HepG2 (cell line): ENCODE results near the gene SYT9. TPM values are rescaled to one million over a fixed set of nuclear protein-coding genes. Genes with fewer than 3 reads are reported as not detected.

Source experiments
- ATAC-seq: fragments of 200-7000 bp; cut with Tn5 transposase; 3 replicates; pipeline ENCODE4 v1.9.1; 2020; ENCODE audit warnings: mild to moderate bottlenecking, moderate library complexity
- BruUV-seq: library from RNA; stranded (reverse); fragments of 400-500 nt; replicated peaks from 2 replicates; lab custom pipeline; 2021; lab: Mats Ljungman, UMichigan
- CTCF ChIA-PET: fragments of 300-600 bp; formaldehyde crosslinking; extraction: SDS; loops from one replicate; lab custom pipeline; 2021; ENCODE audit warnings: low total read pairs, inconsistent platforms, low intra/inter-chr PET ratio; lab: Yijun Ruan, JAX
- POLR2A ChIA-PET: fragments of 350-600 bp; sonication (Branson Sonifier 250); formaldehyde crosslinking; loops from one replicate; lab custom pipeline; 2020; ENCODE audit warnings: antibody characterized with exemption, inconsistent platforms; lab: Yijun Ruan, JAX
- DNase-seq: peaks from one replicate; pipeline ENCODE4 v3.0.0-alpha.2; 2015; ENCODE audit warnings: low spot score
- FAIRE-seq: peaks from 3 replicates; lab custom pipeline; 2011; peaks lifted over from hg19 to GRCh38; lab: Jason Lieb, UNC
- H2AFZ ChIP-seq: one replicate; pipeline ENCODE4 v1.6.1; 2011; ENCODE audit warnings: low read length, inconsistent platforms
- H3K27ac ChIP-seq: fragments of 300-600 bp; 3 replicates; pipeline ENCODE4 v1.8.0; 2011; ENCODE audit warnings: mixed run types, mild to moderate bottlenecking, mixed read lengths, low read length, inconsistent platforms; ENCODE audit not compliant: insufficient read depth; ENCODE audit errors: extremely low read length
- H3K27me3 ChIP-seq, 2 experiments: fragments of 200-600 bp in 1 of 2; 2 replicates in 1 of 2; 3 replicates in 1 of 2; pipeline versions ENCODE4 v1.6.0 to v1.8.0; 2011; ENCODE audit warnings: low read length in 2 of 2, mild to moderate bottlenecking in 2 of 2, moderate library complexity in 2 of 2, inconsistent platforms in 1 of 2; ENCODE audit not compliant: insufficient read depth in 2 of 2, control insufficient read depth in 1 of 2
- H3K36me3 ChIP-seq, 2 experiments: fragments of 200-600 bp in 1 of 2; replicated peaks in 1 of 2; 2 replicates in 1 of 2; 3 replicates in 1 of 2; pipeline versions ENCODE4 v1.5.1 to v1.8.0; 2011; ENCODE audit warnings: low read length in 2 of 2, inconsistent platforms in 1 of 2; ENCODE audit not compliant: insufficient read depth in 2 of 2, control insufficient read depth in 1 of 2
- H3K4me1 ChIP-seq: 2 replicates; pipeline ENCODE4 v1.5.1; 2012; ENCODE audit warnings: low read length, inconsistent platforms; ENCODE audit not compliant: insufficient read depth
- H3K4me2 ChIP-seq: 2 replicates; pipeline ENCODE4 v1.6.0; 2011; ENCODE audit warnings: low read depth, low read length, inconsistent platforms
- H3K4me3 ChIP-seq, 3 experiments: fragments of 200-600 bp in 1 of 3; sonication (generic), shearing (Covaris generic) in 1 of 3; replicated peaks in 1 of 3; 2 replicates each; pipeline ENCODE4 v1.5.1; 2011 to 2016; ENCODE audit warnings: low read length in 3 of 3, inconsistent platforms in 2 of 3, low read depth in 2 of 3, mild to moderate bottlenecking in 2 of 3, control low read depth in 1 of 3, mixed read lengths in 1 of 3; ENCODE audit not compliant: insufficient read depth in 1 of 3
- H3K79me2 ChIP-seq: one replicate; pipeline ENCODE4 v1.6.1; 2011; ENCODE audit warnings: low read length, inconsistent platforms; ENCODE audit not compliant: insufficient read depth
- H3K9ac ChIP-seq: 2 replicates; pipeline ENCODE4 v1.6.0; 2011; ENCODE audit warnings: mild to moderate bottlenecking, low read depth, low read length, inconsistent platforms; ENCODE audit not compliant: insufficient read depth
- H3K9me3 ChIP-seq: 2 replicates; pipeline ENCODE4 v1.5.1; 2012; ENCODE audit warnings: mild to moderate bottlenecking, low read length
- H4K20me1 ChIP-seq: 2 replicates; pipeline ENCODE4 v1.6.0; 2011; ENCODE audit warnings: inconsistent platforms, mild to moderate bottlenecking, low read length, moderate library complexity; ENCODE audit not compliant: insufficient read depth
- RCOR2 ChIP-seq: IDR thresholded peaks from 2 replicates; pipeline ENCODE4 v1.6.1; 2016; ENCODE audit warnings: missing biosample characterization, missing genetic modification reagents
- SATB2 ChIP-seq: sonication (generic); formaldehyde crosslinking; IDR thresholded peaks from 2 replicates; pipeline ENCODE4 v1.5.0; 2020; ENCODE audit warnings: missing genetic modification reagents
- ZFP41 ChIP-seq: sonication (generic); formaldehyde crosslinking; IDR thresholded peaks from 2 replicates; pipeline ENCODE4 v1.4.0; 2020; ENCODE audit warnings: mild to moderate bottlenecking, missing genetic modification reagents, borderline replicate concordance
- ZNF10 ChIP-seq: sonication (generic); formaldehyde crosslinking; IDR thresholded peaks from 2 replicates; pipeline ENCODE4 v1.4.0; 2020; ENCODE audit warnings: mild to moderate bottlenecking, low read depth, missing genetic modification reagents, borderline replicate concordance
- ZNF3 ChIP-seq: IDR thresholded peaks from 2 replicates; pipeline ENCODE4 v1.7.0; 2017; ENCODE audit warnings: inconsistent platforms
- ZNF501 ChIP-seq: sonication (generic); formaldehyde crosslinking; IDR thresholded peaks from 2 replicates; pipeline ENCODE4 v1.5.1; 2020; ENCODE audit warnings: mild to moderate bottlenecking, moderate library complexity, missing genetic modification reagents
- ZNF614 ChIP-seq: IDR thresholded peaks from 2 replicates; pipeline ENCODE4 v1.6.1; 2018; ENCODE audit warnings: missing biosample characterization, missing genetic modification reagents, inconsistent platforms, borderline replicate concordance
- WGBS: methylation state at CpG from one replicate; pipeline ENCODE4 v1.1.6; 2017; ENCODE audit warnings: low lambda C conversion rate; 5-methylcytosine and 5-hydroxymethylcytosine counted together
- in situ Hi-C: cut with HindIII; loops from 2 replicates; pipeline ENCODE4 v1.10.0; 2017; ENCODE audit warnings: low pct_unique_long_range_greater_than_20kb; ENCODE audit not compliant: extremely low pct_ligation_motif_present
- intact Hi-C: fragments of 100-400 bp; cut with micrococcal nuclease; formaldehyde crosslinking; loops from one replicate; pipeline ENCODE4 v1.10.0; 2022; ENCODE audit not compliant: unreplicated experiment
- polyA plus RNA-seq, 8 experiments: library from polyadenylated mRNA; depleted of rRNA in 3 of 8; stranded (reverse) in 7 of 8; unstranded in 1 of 8; fragments of >200 nt; fragmentation: Illumina TruSeq in 4 of 8; extraction: Trizol in 4 of 8; gene quantifications; 2 replicates each; pipeline versions ENCODE4 v1.2.1 to v1.2.3, GENCODE V29; 2011 to 2016; ENCODE audit warnings: low read depth in 4 of 8, missing spikeins in 1 of 8, mixed read lengths in 1 of 8; ENCODE audit not compliant: insufficient read depth in 1 of 8
- total RNA-seq, 5 experiments: library from RNA; depleted of rRNA; stranded (reverse); fragments of >200 nt; fragmentation: Illumina TruSeq; extraction: Trizol; gene quantifications; 2 replicates each; pipeline ENCODE4 v1.2.3, GENCODE V29; 2016; ENCODE audit warnings: low read depth in 1 of 5
- TF ChIP-seq, protein P1 (sequence below): sonication (generic); formaldehyde crosslinking; IDR thresholded peaks from 2 replicates; pipeline ENCODE4 v1.5.0; 2020; ENCODE audit warnings: missing genetic modification reagents, mild to moderate bottlenecking, borderline replicate concordance
- TF ChIP-seq, protein P2 (sequence below): sonication (generic); formaldehyde crosslinking; IDR thresholded peaks from 2 replicates; pipeline ENCODE4 v1.5.0; 2020; ENCODE audit warnings: mild to moderate bottlenecking, missing genetic modification reagents, borderline replicate concordance
- TF ChIP-seq, protein P3 (sequence below): sonication (generic); formaldehyde crosslinking; IDR thresholded peaks from 2 replicates; pipeline ENCODE4 v1.4.0; 2020; ENCODE audit warnings: mild to moderate bottlenecking, missing genetic modification reagents
- TF ChIP-seq, protein P4 (sequence below): sonication (generic); formaldehyde crosslinking; IDR thresholded peaks from 2 replicates; pipeline ENCODE4 v1.4.0; 2020; ENCODE audit warnings: mild to moderate bottlenecking, missing genetic modification reagents

SYT9 gene
- total and polyA plus RNA-seq, 2 of the 13 experiments (the other 11 are each of a cell fraction or from before 2014, with no cell fraction given) = not detected

DNA sequence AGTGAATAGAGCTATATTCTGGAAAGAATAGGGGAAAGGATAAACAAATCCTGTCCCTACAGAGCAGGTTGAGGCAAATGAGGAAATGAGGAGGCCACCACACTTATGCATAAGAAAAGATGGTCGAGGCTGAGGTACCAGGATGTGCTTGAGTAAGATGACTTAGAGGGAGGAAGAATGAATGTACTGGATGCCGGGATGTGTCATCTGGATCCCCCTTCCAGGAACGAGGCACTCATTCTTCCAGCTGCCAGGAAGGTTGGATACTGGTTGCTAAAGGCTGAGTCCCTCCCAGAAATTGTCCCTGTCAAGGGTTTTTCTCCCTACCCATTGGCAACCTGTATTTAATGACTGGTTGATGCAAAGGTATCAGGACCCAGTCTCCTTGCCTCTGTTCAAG is 31.1 kb upstream of the SYT9 start:
- TF ChIP-seq, protein P1, sequence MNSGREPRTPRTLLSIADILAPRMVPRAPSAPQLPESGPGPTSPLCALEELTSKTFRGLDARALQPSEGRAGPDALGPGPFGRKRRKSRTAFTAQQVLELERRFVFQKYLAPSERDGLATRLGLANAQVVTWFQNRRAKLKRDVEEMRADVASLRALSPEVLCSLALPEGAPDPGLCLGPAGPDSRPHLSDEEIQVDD (CRISPR knock-in tag) = no peak
- TF ChIP-seq, protein P2, sequence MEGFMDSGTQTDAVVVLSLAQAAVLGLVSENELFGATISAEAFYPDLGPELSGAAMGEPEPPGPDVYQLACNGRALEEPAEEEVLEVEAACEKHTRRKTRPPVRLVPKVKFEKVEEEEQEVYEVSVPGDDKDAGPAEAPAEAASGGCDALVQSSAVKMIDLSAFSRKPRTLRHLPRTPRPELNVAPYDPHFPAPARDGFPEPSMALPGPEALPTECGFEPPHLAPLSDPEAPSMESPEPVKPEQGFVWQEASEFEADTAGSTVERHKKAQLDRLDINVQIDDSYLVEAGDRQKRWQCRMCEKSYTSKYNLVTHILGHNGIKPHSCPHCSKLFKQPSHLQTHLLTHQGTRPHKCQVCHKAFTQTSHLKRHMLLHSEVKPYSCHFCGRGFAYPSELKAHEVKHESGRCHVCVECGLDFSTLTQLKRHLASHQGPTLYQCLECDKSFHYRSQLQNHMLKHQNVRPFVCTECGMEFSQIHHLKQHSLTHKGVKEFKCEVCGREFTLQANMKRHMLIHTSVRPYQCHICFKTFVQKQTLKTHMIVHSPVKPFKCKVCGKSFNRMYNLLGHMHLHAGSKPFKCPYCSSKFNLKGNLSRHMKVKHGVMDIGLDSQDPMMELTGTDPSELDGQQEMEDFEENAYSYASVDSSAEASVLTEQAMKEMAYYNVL (CRISPR knock-in tag) = no peak
- TF ChIP-seq ZFP41 (CRISPR knock-in tag) = no peak
- no peak for TF ChIP-seq SATB2 (CRISPR knock-in tag)
- TF ChIP-seq ZNF10 (CRISPR knock-in tag) = no peak
- TF ChIP-seq ZNF501 (CRISPR knock-in tag) = no peak
- TF ChIP-seq, protein P3, sequence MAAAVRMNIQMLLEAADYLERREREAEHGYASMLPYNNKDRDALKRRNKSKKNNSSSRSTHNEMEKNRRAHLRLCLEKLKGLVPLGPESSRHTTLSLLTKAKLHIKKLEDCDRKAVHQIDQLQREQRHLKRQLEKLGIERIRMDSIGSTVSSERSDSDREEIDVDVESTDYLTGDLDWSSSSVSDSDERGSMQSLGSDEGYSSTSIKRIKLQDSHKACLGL (CRISPR knock-in tag) = no peak
- TF ChIP-seq RCOR2 = no peak
- no peak for TF ChIP-seq ZNF614
- TF ChIP-seq, protein P4, sequence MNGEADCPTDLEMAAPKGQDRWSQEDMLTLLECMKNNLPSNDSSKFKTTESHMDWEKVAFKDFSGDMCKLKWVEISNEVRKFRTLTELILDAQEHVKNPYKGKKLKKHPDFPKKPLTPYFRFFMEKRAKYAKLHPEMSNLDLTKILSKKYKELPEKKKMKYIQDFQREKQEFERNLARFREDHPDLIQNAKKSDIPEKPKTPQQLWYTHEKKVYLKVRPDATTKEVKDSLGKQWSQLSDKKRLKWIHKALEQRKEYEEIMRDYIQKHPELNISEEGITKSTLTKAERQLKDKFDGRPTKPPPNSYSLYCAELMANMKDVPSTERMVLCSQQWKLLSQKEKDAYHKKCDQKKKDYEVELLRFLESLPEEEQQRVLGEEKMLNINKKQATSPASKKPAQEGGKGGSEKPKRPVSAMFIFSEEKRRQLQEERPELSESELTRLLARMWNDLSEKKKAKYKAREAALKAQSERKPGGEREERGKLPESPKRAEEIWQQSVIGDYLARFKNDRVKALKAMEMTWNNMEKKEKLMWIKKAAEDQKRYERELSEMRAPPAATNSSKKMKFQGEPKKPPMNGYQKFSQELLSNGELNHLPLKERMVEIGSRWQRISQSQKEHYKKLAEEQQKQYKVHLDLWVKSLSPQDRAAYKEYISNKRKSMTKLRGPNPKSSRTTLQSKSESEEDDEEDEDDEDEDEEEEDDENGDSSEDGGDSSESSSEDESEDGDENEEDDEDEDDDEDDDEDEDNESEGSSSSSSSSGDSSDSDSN (CRISPR knock-in tag) = no peak
- TF ChIP-seq ZNF3 = no peak
- Histone ChIP-seq H3K9ac (no peak overlapping the region), H2AFZ (no peak overlapping the region), H3K27me3 (peaks cover 0 to 3% of the 10 kb centered on the region in 2 experiments; a peak in 1 of 5 replicates), H3K9me3 (no peaks in the 10 kb centered on the region), H3K79me2 (no peaks in the 10 kb centered on the region), H3K4me2 (no peak overlapping the region), H3K4me1 (no peaks in the 10 kb centered on the region), H3K4me3 (no peak overlapping the region), H3K27ac (no peak overlapping the region), H3K36me3 (no peaks in the 10 kb centered on the region), H4K20me1 (no peaks in the 10 kb centered on the region)
- intact Hi-C loops = no loop called here
- in situ Hi-C loops = no loop called here
- FAIRE-seq (no peak), DNase-seq (no peak), ATAC-seq (no peak)
- no TSS peak for BruUV-seq
- ChIA-PET POLR2A (no interaction called here), CTCF (no interaction called here)
- 0% methylated on average over 3 of the region's 3 CpGs for WGBS
